Measurements from ENCODE around the gene LIN28B. TPM values are rescaled to one million over a fixed set of nuclear protein-coding genes. Genes with fewer than 3 reads are reported as not detected.

The LIN28B gene
- total and polyA plus RNA-seq, 2 donors (not counting 1 experiment from before 2014, with no cell fraction given), result not detected

DNA sequence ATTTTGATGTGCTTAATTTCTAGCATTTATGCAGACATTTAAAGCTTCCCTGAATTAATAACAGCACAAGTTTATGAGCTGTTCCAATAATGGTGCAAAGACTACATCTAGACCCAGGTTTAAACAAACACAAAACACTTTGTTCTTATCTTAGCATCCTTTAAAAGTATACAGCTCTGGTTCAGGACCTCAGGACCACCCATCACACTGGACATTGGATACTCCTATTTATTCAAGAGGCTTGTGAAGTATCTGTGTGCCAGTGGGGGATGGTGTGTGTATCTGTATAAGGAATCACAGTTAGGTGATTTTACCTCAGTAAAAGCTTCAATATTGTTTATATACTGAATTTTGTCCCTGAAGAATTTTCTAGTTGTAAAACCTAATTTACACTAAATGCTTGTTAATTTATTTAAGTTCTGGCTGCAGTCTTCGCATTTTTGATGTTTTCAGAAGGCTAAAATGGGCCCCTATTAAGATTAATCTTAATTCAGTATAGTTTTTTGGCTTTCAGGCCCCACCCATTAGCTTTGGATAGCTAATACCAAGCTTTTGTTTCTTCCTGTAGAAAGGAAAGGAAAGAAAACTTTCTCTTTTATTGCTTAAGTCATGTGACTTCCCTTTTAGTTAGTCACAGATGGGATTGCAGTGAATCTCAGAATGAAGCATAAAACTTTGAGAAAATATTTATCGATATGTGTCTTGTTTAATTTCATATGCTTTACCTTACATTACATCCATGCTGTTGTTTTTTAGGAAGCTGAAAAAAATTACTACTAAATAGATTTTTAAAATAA, 13.1 kb downstream of the LIN28B start:
- Histone ChIP-seq H3K4me2 (ENCODE audit: extremely low read depth, insufficient read depth, low read length) (no peak overlapping the region), H3K4me1 (ENCODE audit: control insufficient read depth, extremely low read depth, insufficient read depth, low read length) (no peaks in the 10 kb centered on the region), H3K36me3 (ENCODE audit: control insufficient read depth, insufficient read depth, low read length) (no peaks in the 10 kb centered on the region), H4K20me1 (ENCODE audit: control insufficient read depth, extremely low read depth, insufficient read depth, low read length) (no peaks in the 10 kb centered on the region), H3K27me3 (ENCODE audit: control insufficient read depth, insufficient read depth, low read length) (no peaks in the 10 kb centered on the region), H3K9me3 (ENCODE audit: control insufficient read depth, insufficient read depth, low read depth, low read length) (no peaks in the 10 kb centered on the region), H2AFZ (ENCODE audit: low read length) (no peak overlapping the region), H3K79me2 (ENCODE audit: control insufficient read depth, insufficient read depth, low read length) (no peaks in the 10 kb centered on the region), H3K27ac (ENCODE audit: insufficient read depth, low read length) (no peak overlapping the region), H3K4me3 (replicated peaks in 1 of 4; ENCODE audit: control extremely low read depth in 1 of 4, insufficient read depth in 1 of 4, low read depth in 3 of 4, low read length in 4 of 4) (no peak overlapping the region), H3K9ac (ENCODE audit: insufficient read depth, low read length) (no peak overlapping the region)
- no peak for DNase-seq (ENCODE audit: low read depth in 2 of 2)
- TF ChIP-seq CTCF (conservative IDR thresholded peaks at IDR 0.05 in 1 of 2, IDR thresholded peaks at IDR 0.05 in 1 of 2; ENCODE audit: low read depth in 1 of 2, low read length in 2 of 2), result no peak
- TF ChIP-seq EZH2 (IDR thresholded peaks at IDR 0.05; ENCODE audit: low read length, missing control alignments), result no peak

DNA sequence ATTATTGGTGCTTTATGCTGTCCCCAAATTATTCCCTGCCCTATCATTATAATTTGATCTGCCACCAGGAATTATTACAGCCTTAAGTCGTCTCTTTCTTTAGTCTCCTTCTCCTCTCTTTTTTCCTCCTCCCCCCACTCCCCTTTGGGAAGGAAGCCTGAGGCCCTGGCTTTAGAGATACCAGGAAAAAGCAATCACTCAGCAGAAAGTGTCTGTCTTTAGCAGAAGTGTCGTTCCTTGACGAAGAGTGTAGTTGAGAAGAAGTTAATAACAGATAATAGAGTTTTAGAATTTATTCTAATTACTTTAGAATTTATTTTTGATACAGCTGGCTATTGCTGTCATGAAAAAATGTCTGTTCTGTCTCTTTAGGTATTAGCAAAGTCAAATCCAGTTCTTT, 16.5 kb downstream of the LIN28B start:
- H3K27ac ChIP-seq (ENCODE audit: insufficient read depth, low read length), result no peak overlapping the region
- H3K4me1 ChIP-seq (ENCODE audit: control insufficient read depth, extremely low read depth, insufficient read depth, low read length), result no peaks in the 10 kb centered on the region
- no peak overlapping the region for H3K9ac ChIP-seq (ENCODE audit: insufficient read depth, low read length)
- no peak overlapping the region for H3K4me2 ChIP-seq (ENCODE audit: extremely low read depth, insufficient read depth, low read length)
- no peaks in the 10 kb centered on the region for H3K79me2 ChIP-seq (ENCODE audit: control insufficient read depth, insufficient read depth, low read length)
- no peaks in the 10 kb centered on the region for H3K9me3 ChIP-seq (ENCODE audit: control insufficient read depth, insufficient read depth, low read depth, low read length)
- DNase-seq (ENCODE audit: low read depth in 2 of 2), result no peak
- H3K4me3 ChIP-seq (replicated peaks in 1 of 4; ENCODE audit: control extremely low read depth in 1 of 4, insufficient read depth in 1 of 4, low read depth in 3 of 4, low read length in 4 of 4), result no peak overlapping the region
- H3K36me3 ChIP-seq (ENCODE audit: control insufficient read depth, insufficient read depth, low read length), result no peaks in the 10 kb centered on the region
- H2AFZ ChIP-seq (ENCODE audit: low read length), result no peak overlapping the region
- no peaks in the 10 kb centered on the region for H4K20me1 ChIP-seq (ENCODE audit: control insufficient read depth, extremely low read depth, insufficient read depth, low read length)
- H3K27me3 ChIP-seq (ENCODE audit: control insufficient read depth, insufficient read depth, low read length), result no peaks in the 10 kb centered on the region
- no peak for TF ChIP-seq EZH2 (IDR thresholded peaks at IDR 0.05; ENCODE audit: low read length, missing control alignments)

- Histone ChIP-seq H3K9me3 (ENCODE audit: control insufficient read depth, insufficient read depth, low read depth, low read length) (no peaks in the 10 kb centered on the region), H3K4me1 (ENCODE audit: control insufficient read depth, extremely low read depth, insufficient read depth, low read length) (no peaks in the 10 kb centered on the region), H4K20me1 (ENCODE audit: control insufficient read depth, extremely low read depth, insufficient read depth, low read length) (no peaks in the 10 kb centered on the region), H3K27me3 (ENCODE audit: control insufficient read depth, insufficient read depth, low read length) (no peaks in the 10 kb centered on the region), H3K9ac (ENCODE audit: insufficient read depth, low read length) (no peak overlapping the region), H2AFZ (ENCODE audit: low read length) (no peak overlapping the region), H3K79me2 (ENCODE audit: control insufficient read depth, insufficient read depth, low read length) (no peaks in the 10 kb centered on the region), H3K27ac (ENCODE audit: insufficient read depth, low read length) (no peak overlapping the region), H3K4me2 (ENCODE audit: extremely low read depth, insufficient read depth, low read length) (no peak overlapping the region), H3K36me3 (ENCODE audit: control insufficient read depth, insufficient read depth, low read length) (no peaks in the 10 kb centered on the region), H3K4me3 (replicated peaks in 1 of 4; ENCODE audit: control extremely low read depth in 1 of 4, insufficient read depth in 1 of 4, low read depth in 3 of 4, low read length in 4 of 4) (no peak overlapping the region)
- TF ChIP-seq EZH2 (IDR thresholded peaks at IDR 0.05; ENCODE audit: low read length, missing control alignments) (no peak), CTCF (conservative IDR thresholded peaks at IDR 0.05 in 1 of 2, IDR thresholded peaks at IDR 0.05 in 1 of 2; ENCODE audit: low read depth in 1 of 2, low read length in 2 of 2) (no peak)
- DNase-seq (ENCODE audit: low read depth in 2 of 2), result no peak
Measured at GRCh38 chr6:104983296-104983695, 26.4 kb downstream of the LIN28B start.
